Keratinocyte (primary cell): ENCODE results near the gene TENM4. TPM values are rescaled to one million over a fixed set of nuclear protein-coding genes. Genes with fewer than 3 reads are reported as not detected.

Experiments used
- DNase-seq: peaks from one replicate; pipeline ENCODE4 v3.0.0-alpha.2; 2011; ENCODE audit warnings: low read depth, missing footprints, low spot score
- FAIRE-seq: peaks from 2 replicates; lab custom pipeline; 2011; peaks lifted over from hg19 to GRCh38; lab: Jason Lieb, UNC
- H2AFZ ChIP-seq: 2 replicates; pipeline ENCODE4 v1.6.0; 2012; ENCODE audit warnings: low read length, control low read depth, inconsistent platforms; ENCODE audit not compliant: control insufficient read depth
- H3K27ac ChIP-seq: 2 replicates; pipeline ENCODE4 v1.5.1; 2011; ENCODE audit warnings: low read length; ENCODE audit not compliant: control insufficient read depth, insufficient read depth
- H3K27me3 ChIP-seq: 3 replicates; pipeline ENCODE4 v1.6.0; 2011; ENCODE audit warnings: low read length; ENCODE audit not compliant: control insufficient read depth, insufficient read depth; ENCODE audit errors: extremely low read depth
- H3K36me3 ChIP-seq, 2 experiments: 2 replicates in 1 of 2; 3 replicates in 1 of 2; pipeline ENCODE4 v1.5.1; 2011; ENCODE audit warnings: low read length in 2 of 2, mild to moderate bottlenecking in 1 of 2; ENCODE audit not compliant: control insufficient read depth in 2 of 2, insufficient read depth in 2 of 2; ENCODE audit errors: extremely low read depth in 1 of 2
- H3K4me1 ChIP-seq: 3 replicates; pipeline ENCODE4 v1.5.1; 2011; ENCODE audit warnings: low read length; ENCODE audit not compliant: control insufficient read depth, insufficient read depth; ENCODE audit errors: extremely low read depth
- H3K4me2 ChIP-seq: 3 replicates; pipeline ENCODE4 v1.6.0; 2011; ENCODE audit warnings: low read depth, low read length; ENCODE audit not compliant: control insufficient read depth, insufficient read depth; ENCODE audit errors: extremely low read depth
- H3K4me3 ChIP-seq, 3 experiments: fragments of 200-600 bp in 1 of 3; sonication (generic) in 1 of 3; 2 replicates in 2 of 3; 3 replicates in 1 of 3; pipeline ENCODE4 v1.5.1; 2011 to 2016; ENCODE audit warnings: low read length in 3 of 3, mild to moderate bottlenecking in 3 of 3, control low read depth in 2 of 3, inconsistent platforms in 1 of 3, low read depth in 1 of 3, mixed read lengths in 1 of 3, mixed run types in 1 of 3, moderate library complexity in 1 of 3; ENCODE audit not compliant: control insufficient read depth in 2 of 3, insufficient read depth in 2 of 3; ENCODE audit errors: extremely low read depth in 1 of 3
- H3K79me2 ChIP-seq: 2 replicates; pipeline ENCODE4 v1.6.0; 2012; ENCODE audit warnings: low read length; ENCODE audit not compliant: control insufficient read depth, insufficient read depth
- H3K9ac ChIP-seq: 3 replicates; pipeline ENCODE4 v1.6.0; 2011; ENCODE audit warnings: low read length; ENCODE audit not compliant: control insufficient read depth, insufficient read depth; ENCODE audit errors: extremely low read depth
- H3K9me1 ChIP-seq: 3 replicates; pipeline ENCODE4 v1.6.0; 2011; ENCODE audit warnings: low read length; ENCODE audit not compliant: control insufficient read depth, insufficient read depth; ENCODE audit errors: extremely low read depth
- H3K9me3 ChIP-seq: 2 replicates; pipeline ENCODE4 v1.5.1; 2012; ENCODE audit warnings: low read depth, low read length; ENCODE audit not compliant: control insufficient read depth
- H4K20me1 ChIP-seq: 3 replicates; pipeline ENCODE4 v1.6.0; 2011; ENCODE audit warnings: low read length; ENCODE audit not compliant: control insufficient read depth, insufficient read depth; ENCODE audit errors: extremely low read depth
- CTCF ChIP-seq, 3 experiments: IDR thresholded peaks in 1 of 3; conservative IDR thresholded peaks in 1 of 3; optimal IDR thresholded peaks in 1 of 3; 2 replicates in 2 of 3; 3 replicates in 1 of 3; pipeline versions ENCODE3 to v1.5.1; 2011; ENCODE audit warnings: low read length in 3 of 3, mild to moderate bottlenecking in 3 of 3, moderate library complexity in 2 of 3, control low read depth in 1 of 3, inconsistent platforms in 1 of 3; ENCODE audit not compliant: insufficient read depth in 2 of 3; ENCODE audit errors: extremely low read depth in 1 of 3
- EZH2 ChIP-seq: IDR thresholded peaks from one replicate; pipeline ENCODE4 v1.6.1; 2012; ENCODE audit warnings: inconsistent platforms, mild to moderate bottlenecking, low read length, moderate library complexity
- dilution Hi-C: fragments of 300-500 bp; cut with MboI; formaldehyde crosslinking; loops from one replicate; pipeline ENCODE4 v1.7.0; 2020; ENCODE audit warnings: low sequenced_read_pairs; ENCODE audit not compliant: extremely low pct_ligation_motif_present
- polyA plus RNA-seq, 5 experiments: library from polyadenylated mRNA; depleted of rRNA in 3 of 5; stranded (reverse) in 3 of 5; stranded (forward) in 1 of 5; unstranded in 1 of 5; fragments of >200 nt; gene quantifications; 1 replicate in 1 of 5; 2 replicates in 3 of 5; 3 replicates in 1 of 5; pipeline versions ENCODE4 v1.2.1 to v1.2.3, GENCODE V29; 2011 to 2012; ENCODE audit warnings: missing spikeins in 2 of 5, low read depth in 1 of 5, low replicate concordance in 1 of 5

The TENM4 gene
- polyA plus RNA-seq, 1 donor (not counting 4 experiments of a cell fraction or from before 2014, with no cell fraction given) = 3.5 TPM

GRCh38 chr11:79054636-79055035 is 386.2 kb downstream of the TENM4 start:
- FAIRE-seq = no peak
- H3K27ac ChIP-seq = no peak overlapping the region
- TF ChIP-seq CTCF (optimal IDR thresholded peaks at IDR 0.05 in 1 of 3, IDR thresholded peaks at IDR 0.05 in 1 of 3, conservative IDR thresholded peaks at IDR 0.05 in 1 of 3; ENCODE audit: extremely low read depth in 1 of 3, insufficient read depth in 2 of 3, low read length in 3 of 3) = no peak
- H3K4me2 ChIP-seq = no peak overlapping the region
- no peaks in the 10 kb centered on the region for H3K9me1 ChIP-seq
- DNase-seq = no peak
- no peaks in the 10 kb centered on the region for H3K27me3 ChIP-seq
- no peaks in the 10 kb centered on the region for H3K79me2 ChIP-seq
- dilution Hi-C loops = no loop called here
- no peaks in the 10 kb centered on the region for H3K4me1 ChIP-seq
- no peak overlapping the region for H3K9ac ChIP-seq
- H4K20me1 ChIP-seq = no peaks in the 10 kb centered on the region
- H3K4me3 ChIP-seq = no peak overlapping the region
- no peak overlapping the region for H2AFZ ChIP-seq
- no peaks in the 10 kb centered on the region for H3K9me3 ChIP-seq
- peaks cover 0 to 3% of the 10 kb centered on the region in 2 experiments for H3K36me3 ChIP-seq

GRCh38 chr11:79052544-79052943 is 388.3 kb downstream of the TENM4 start:
- no peak overlapping the region for H3K4me2 ChIP-seq
- FAIRE-seq (no peak), DNase-seq (no peak)
- no peaks in the 10 kb centered on the region for H4K20me1 ChIP-seq
- no peaks in the 10 kb centered on the region for H3K4me1 ChIP-seq
- no peak overlapping the region for H3K4me3 ChIP-seq
- dilution Hi-C loops = no loop called here
- TF ChIP-seq CTCF (optimal IDR thresholded peaks at IDR 0.05 in 1 of 3, IDR thresholded peaks at IDR 0.05 in 1 of 3, conservative IDR thresholded peaks at IDR 0.05 in 1 of 3; ENCODE audit: extremely low read depth in 1 of 3, insufficient read depth in 2 of 3, low read length in 3 of 3) = peak in 2 of 3 experiments; percentile 15 to 48
- TF ChIP-seq EZH2 = no peak
- no peaks in the 10 kb centered on the region for H3K9me1 ChIP-seq
- H3K79me2 ChIP-seq = no peaks in the 10 kb centered on the region
- H3K27ac ChIP-seq = no peak overlapping the region
- H2AFZ ChIP-seq = no peak overlapping the region
- H3K36me3 ChIP-seq = peaks cover 0 to 3% of the 10 kb centered on the region in 2 experiments
- H3K9ac ChIP-seq = no peak overlapping the region
- H3K9me3 ChIP-seq = no peaks in the 10 kb centered on the region
- H3K27me3 ChIP-seq = no peaks in the 10 kb centered on the region
